Measurements from ENCODE around the gene P3H3.
"Not testable (repeated sequence)": the region's sequence is repeated elsewhere in the genome, so short reads cannot be mapped to it uniquely, and the experiment has no call there.

DNA sequence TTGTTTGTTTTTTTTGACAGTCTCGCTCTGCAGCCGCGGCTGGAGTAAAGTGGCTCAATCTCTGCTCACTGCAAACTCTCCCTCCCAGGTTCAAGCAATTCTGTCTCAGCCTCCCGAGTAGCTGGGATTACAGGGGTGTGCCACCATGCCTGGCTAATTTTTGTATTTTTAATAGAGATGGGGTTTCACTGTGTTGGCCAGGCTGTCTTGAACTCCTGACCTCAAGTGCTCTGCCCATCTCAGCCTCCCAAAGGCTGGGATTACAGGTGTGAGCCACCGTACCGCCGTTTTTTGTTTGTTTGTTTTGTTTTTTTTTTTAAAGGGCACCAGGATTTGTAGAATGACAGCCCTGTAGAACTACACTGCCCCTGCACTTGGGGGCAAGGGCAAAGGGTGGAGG is 60.6 kb downstream of the P3H3 start:
- TF ChIP-seq, protein P1, sequence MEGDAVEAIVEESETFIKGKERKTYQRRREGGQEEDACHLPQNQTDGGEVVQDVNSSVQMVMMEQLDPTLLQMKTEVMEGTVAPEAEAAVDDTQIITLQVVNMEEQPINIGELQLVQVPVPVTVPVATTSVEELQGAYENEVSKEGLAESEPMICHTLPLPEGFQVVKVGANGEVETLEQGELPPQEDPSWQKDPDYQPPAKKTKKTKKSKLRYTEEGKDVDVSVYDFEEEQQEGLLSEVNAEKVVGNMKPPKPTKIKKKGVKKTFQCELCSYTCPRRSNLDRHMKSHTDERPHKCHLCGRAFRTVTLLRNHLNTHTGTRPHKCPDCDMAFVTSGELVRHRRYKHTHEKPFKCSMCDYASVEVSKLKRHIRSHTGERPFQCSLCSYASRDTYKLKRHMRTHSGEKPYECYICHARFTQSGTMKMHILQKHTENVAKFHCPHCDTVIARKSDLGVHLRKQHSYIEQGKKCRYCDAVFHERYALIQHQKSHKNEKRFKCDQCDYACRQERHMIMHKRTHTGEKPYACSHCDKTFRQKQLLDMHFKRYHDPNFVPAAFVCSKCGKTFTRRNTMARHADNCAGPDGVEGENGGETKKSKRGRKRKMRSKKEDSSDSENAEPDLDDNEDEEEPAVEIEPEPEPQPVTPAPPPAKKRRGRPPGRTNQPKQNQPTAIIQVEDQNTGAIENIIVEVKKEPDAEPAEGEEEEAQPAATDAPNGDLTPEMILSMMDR (conservative IDR thresholded peaks at IDR 0.05; ENCODE audit: low read depth, low read length) = not testable (repeated sequence)
- TF ChIP-seq FOS (IDR thresholded peaks at IDR 0.05; ENCODE audit: low read depth, low read length); RAD21 (IDR thresholded peaks at IDR 0.05; ENCODE audit: low read length); RFX5 (IDR thresholded peaks at IDR 0.05; ENCODE audit: low read depth, low read length); MAZ (IDR thresholded peaks at IDR 0.05; ENCODE audit: borderline replicate concordance, low read depth, low read length); NFE2L2 (IDR thresholded peaks at IDR 0.05; ENCODE audit: low read depth, low read length); CEBPB (IDR thresholded peaks at IDR 0.05; ENCODE audit: low read depth, low read length); POLR2A (IDR thresholded peaks at IDR 0.05; ENCODE audit: low read depth, low read length); MXI1 (IDR thresholded peaks at IDR 0.05; ENCODE audit: borderline replicate concordance, low read depth, low read length): not testable (repeated sequence)
- TF ChIP-seq, protein P2, sequence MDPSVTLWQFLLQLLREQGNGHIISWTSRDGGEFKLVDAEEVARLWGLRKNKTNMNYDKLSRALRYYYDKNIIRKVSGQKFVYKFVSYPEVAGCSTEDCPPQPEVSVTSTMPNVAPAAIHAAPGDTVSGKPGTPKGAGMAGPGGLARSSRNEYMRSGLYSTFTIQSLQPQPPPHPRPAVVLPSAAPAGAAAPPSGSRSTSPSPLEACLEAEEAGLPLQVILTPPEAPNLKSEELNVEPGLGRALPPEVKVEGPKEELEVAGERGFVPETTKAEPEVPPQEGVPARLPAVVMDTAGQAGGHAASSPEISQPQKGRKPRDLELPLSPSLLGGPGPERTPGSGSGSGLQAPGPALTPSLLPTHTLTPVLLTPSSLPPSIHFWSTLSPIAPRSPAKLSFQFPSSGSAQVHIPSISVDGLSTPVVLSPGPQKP (IDR thresholded peaks at IDR 0.05; ENCODE audit: borderline replicate concordance, low read depth, low read length) = not testable (repeated sequence)
- TF ChIP-seq, protein P3, sequence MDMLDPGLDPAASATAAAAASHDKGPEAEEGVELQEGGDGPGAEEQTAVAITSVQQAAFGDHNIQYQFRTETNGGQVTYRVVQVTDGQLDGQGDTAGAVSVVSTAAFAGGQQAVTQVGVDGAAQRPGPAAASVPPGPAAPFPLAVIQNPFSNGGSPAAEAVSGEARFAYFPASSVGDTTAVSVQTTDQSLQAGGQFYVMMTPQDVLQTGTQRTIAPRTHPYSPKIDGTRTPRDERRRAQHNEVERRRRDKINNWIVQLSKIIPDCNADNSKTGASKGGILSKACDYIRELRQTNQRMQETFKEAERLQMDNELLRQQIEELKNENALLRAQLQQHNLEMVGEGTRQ (IDR thresholded peaks at IDR 0.05; ENCODE audit: low read depth, low read length) = not testable (repeated sequence)
